ENCODE measurements around the gene KIF21B. TPM values are rescaled to one million over a fixed set of nuclear protein-coding genes. Genes with fewer than 3 reads are reported as not detected.
"Not testable (repeated sequence)": the region's sequence is repeated elsewhere in the genome, so short reads cannot be mapped to it uniquely, and the experiment has no call there.

KIF21B gene
- total RNA-seq, 1 experiment from 2014 or later: 0.66 TPM

DNA sequence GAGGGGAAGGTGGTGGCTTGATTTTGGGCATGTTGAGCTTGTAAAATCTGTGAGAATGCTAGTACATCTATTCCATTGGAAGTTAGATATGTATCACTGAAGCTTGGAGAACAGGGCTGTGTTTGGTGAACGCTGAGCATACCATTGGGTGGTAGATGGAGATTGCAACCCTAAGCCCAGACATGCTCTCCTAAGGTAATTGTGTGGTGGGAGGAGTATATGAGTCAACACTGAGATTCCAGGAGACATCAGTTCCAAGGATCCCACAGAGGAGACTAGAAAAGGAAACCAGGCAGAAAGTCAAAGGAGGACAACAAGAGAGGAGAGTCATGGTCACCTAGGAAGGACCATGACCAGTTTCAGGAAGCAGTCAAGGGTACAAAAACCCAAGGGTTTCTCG is 60.4 kb downstream of the KIF21B start:
- no peaks in the 10 kb centered on the region for H4K20me1 ChIP-seq (ENCODE audit: low read length)
- no peaks in the 10 kb centered on the region for H3K9me2 ChIP-seq (replicated peaks; ENCODE audit: low read length)
- intact Hi-C loops (cut with micrococcal nuclease): no loop called here
- no peak overlapping the region for H3K4me3 ChIP-seq (ENCODE audit: low read length)
- H3K4me1 ChIP-seq (ENCODE audit: insufficient read depth, low read length): no peaks in the 10 kb centered on the region
- no peak overlapping the region for H3K27ac ChIP-seq (ENCODE audit: low read length)
- 0 out of 2 replicates have a peak, but pooled peaks cover 8% of the 10 kb centered on the region for H3K27me3 ChIP-seq (ENCODE audit: low read length)
- no peak overlapping the region for H3K9ac ChIP-seq (ENCODE audit: low read length)
- CTCF ChIA-PET: interaction anchor here (0.7 to 0.9 kb wide), 2 partner anchors 9 to 18 kb away, joined by 3 to 4 read pairs; no protein-coding TSS in a partner anchor
- H3K4me2 ChIP-seq (ENCODE audit: low read length): no peak overlapping the region
- no TSS peak for BruUV-seq (replicated peaks)
- no peaks in the 10 kb centered on the region for H3K36me3 ChIP-seq (ENCODE audit: low read depth, low read length)
- DNase-seq (no peak), ATAC-seq (0 out of 2 replicates have a peak, but pooled peaks have one; percentile 25)
- no peaks in the 10 kb centered on the region for H3K9me3 ChIP-seq (ENCODE audit: low read length)
- no peaks in the 10 kb centered on the region for H3F3A ChIP-seq (ENCODE audit: low read length, unreplicated experiment)
- no peaks in the 10 kb centered on the region for H3K79me2 ChIP-seq (ENCODE audit: low read length)
- H2AFZ ChIP-seq (ENCODE audit: low read length): no peak overlapping the region
- TF ChIP-seq, protein P1, sequence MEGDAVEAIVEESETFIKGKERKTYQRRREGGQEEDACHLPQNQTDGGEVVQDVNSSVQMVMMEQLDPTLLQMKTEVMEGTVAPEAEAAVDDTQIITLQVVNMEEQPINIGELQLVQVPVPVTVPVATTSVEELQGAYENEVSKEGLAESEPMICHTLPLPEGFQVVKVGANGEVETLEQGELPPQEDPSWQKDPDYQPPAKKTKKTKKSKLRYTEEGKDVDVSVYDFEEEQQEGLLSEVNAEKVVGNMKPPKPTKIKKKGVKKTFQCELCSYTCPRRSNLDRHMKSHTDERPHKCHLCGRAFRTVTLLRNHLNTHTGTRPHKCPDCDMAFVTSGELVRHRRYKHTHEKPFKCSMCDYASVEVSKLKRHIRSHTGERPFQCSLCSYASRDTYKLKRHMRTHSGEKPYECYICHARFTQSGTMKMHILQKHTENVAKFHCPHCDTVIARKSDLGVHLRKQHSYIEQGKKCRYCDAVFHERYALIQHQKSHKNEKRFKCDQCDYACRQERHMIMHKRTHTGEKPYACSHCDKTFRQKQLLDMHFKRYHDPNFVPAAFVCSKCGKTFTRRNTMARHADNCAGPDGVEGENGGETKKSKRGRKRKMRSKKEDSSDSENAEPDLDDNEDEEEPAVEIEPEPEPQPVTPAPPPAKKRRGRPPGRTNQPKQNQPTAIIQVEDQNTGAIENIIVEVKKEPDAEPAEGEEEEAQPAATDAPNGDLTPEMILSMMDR (conservative IDR thresholded peaks at IDR 0.05; ENCODE audit: low read depth, low read length): no peak
- POLR2A ChIA-PET (ENCODE audit: unreplicated experiment): no interaction called here

DNA sequence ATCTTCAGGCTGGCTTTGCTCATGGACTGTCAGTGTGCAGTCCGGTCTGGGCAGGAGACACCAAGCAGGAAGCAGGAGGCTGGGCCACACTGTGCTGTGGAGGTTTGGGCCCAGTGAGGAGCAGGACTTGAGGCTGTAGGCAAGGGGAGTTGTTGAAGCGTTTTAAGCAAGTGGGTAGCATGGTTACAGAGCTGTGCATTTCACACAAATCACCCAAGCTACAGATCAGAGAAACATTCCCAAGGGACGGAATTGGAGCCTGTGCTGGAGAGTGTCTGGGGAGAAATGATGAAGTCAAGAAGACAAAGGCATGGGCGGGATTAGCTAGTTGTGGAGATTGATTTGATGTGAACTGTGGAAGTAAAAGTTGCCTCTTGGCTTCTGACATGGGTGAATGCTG is 60.9 kb downstream of the KIF21B start:
- Histone ChIP-seq H3K9me3 (ENCODE audit: low read length) (no peaks in the 10 kb centered on the region), H3K4me2 (ENCODE audit: low read length) (no peak overlapping the region), H2AFZ (ENCODE audit: low read length) (no peak overlapping the region), H3K27me3 (ENCODE audit: low read length) (0 out of 2 replicates have a peak, but pooled peaks cover 8% of the 10 kb centered on the region), H3K9ac (ENCODE audit: low read length) (no peak overlapping the region), H3F3A (ENCODE audit: low read length, unreplicated experiment) (no peaks in the 10 kb centered on the region), H3K4me1 (ENCODE audit: insufficient read depth, low read length) (no peaks in the 10 kb centered on the region), H3K9me2 (replicated peaks; ENCODE audit: low read length) (no peaks in the 10 kb centered on the region), H3K79me2 (ENCODE audit: low read length) (no peaks in the 10 kb centered on the region), H3K4me3 (ENCODE audit: low read length) (no peak overlapping the region), H4K20me1 (ENCODE audit: low read length) (no peaks in the 10 kb centered on the region), H3K27ac (ENCODE audit: low read length) (no peak overlapping the region), H3K36me3 (ENCODE audit: low read depth, low read length) (no peaks in the 10 kb centered on the region)
- no peak for TF ChIP-seq EZH2phosphoT487 (IDR thresholded peaks at IDR 0.05; ENCODE audit: borderline replicate concordance, low read length)
- TF ChIP-seq, protein P1 (conservative IDR thresholded peaks at IDR 0.05; ENCODE audit: low read depth, low read length): no peak
- TF ChIP-seq EZH2 (IDR thresholded peaks at IDR 0.05; ENCODE audit: low read length, unreplicated experiment): no peak
- intact Hi-C loops (cut with micrococcal nuclease): no loop called here
- POLR2A ChIA-PET (ENCODE audit: unreplicated experiment): no interaction called here
- ATAC-seq (no peak), DNase-seq (no peak)
- CTCF ChIA-PET: interaction anchor here (0.9 kb wide), 1 partner anchor 9 kb away, joined by 4 read pairs; no protein-coding TSS in a partner anchor
- no TSS peak for BruUV-seq (replicated peaks)

DNA sequence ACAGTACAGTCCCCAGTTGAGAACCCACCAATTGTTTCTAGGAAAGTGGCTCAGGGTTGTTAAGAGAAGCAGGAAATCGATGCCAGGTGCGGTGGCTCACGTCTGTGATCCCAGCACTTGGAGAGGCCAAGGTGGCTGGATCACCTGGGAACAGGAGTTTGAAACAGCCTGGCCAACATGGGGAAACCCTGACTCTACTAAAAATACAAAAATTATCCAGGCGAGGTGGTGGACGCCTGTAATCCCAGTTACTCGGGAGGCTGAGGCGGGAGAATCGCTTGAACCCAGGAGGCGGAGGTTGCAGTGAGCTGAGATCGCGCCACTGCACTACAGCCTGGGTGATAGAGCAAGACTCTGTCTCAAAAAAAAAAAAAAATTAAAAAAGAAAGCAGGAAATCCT is 61.4 kb downstream of the KIF21B start:
- DNase-seq; BruUV-seq (replicated peaks); H3F3A ChIP-seq (ENCODE audit: low read length, unreplicated experiment); H3K4me3 ChIP-seq (ENCODE audit: low read length); H3K9me3 ChIP-seq (ENCODE audit: low read length); H3K4me1 ChIP-seq (ENCODE audit: insufficient read depth, low read length); POLR2A ChIA-PET (ENCODE audit: unreplicated experiment); intact Hi-C loops (cut with micrococcal nuclease); H3K4me2 ChIP-seq (ENCODE audit: low read length); H3K9ac ChIP-seq (ENCODE audit: low read length); ATAC-seq; H3K27ac ChIP-seq (ENCODE audit: low read length); H2AFZ ChIP-seq (ENCODE audit: low read length); H4K20me1 ChIP-seq (ENCODE audit: low read length); H3K27me3 ChIP-seq (ENCODE audit: low read length); H3K79me2 ChIP-seq (ENCODE audit: low read length); H3K36me3 ChIP-seq (ENCODE audit: low read depth, low read length); H3K9me2 ChIP-seq (replicated peaks; ENCODE audit: low read length): not testable (repeated sequence)
- CTCF ChIA-PET: interaction anchor here (0.9 kb wide), 1 partner anchor 10 kb away, joined by 4 read pairs; no protein-coding TSS in a partner anchor

All from PC-3 (cell line).